OCI-LY7 (cell line): ENCODE measurements around the gene RXRB.
"Not testable (repeated sequence)": the region's sequence is repeated elsewhere in the genome, so short reads cannot be mapped to it uniquely, and the experiment has no call there.

Source experiments
- EZH2phosphoT487 ChIP-seq: fragments of 200-600 bp; sonication (generic); IDR thresholded peaks from 2 replicates; pipeline ENCODE4 v1.6.1; 2018; ENCODE audit warnings: low read depth, borderline replicate concordance, mild to moderate bottlenecking, mixed run types, antibody characterized with exemption, low read length, moderate library complexity, mixed read lengths
- TF ChIP-seq, protein P1 (sequence below): fragments of 200-600 bp; sonication (generic); conservative IDR thresholded peaks from 2 replicates; pipeline ENCODE4 v1.5.1; 2014; ENCODE audit warnings: mild to moderate bottlenecking, antibody characterized with exemption, low read length, moderate library complexity, mixed read lengths

DNA sequence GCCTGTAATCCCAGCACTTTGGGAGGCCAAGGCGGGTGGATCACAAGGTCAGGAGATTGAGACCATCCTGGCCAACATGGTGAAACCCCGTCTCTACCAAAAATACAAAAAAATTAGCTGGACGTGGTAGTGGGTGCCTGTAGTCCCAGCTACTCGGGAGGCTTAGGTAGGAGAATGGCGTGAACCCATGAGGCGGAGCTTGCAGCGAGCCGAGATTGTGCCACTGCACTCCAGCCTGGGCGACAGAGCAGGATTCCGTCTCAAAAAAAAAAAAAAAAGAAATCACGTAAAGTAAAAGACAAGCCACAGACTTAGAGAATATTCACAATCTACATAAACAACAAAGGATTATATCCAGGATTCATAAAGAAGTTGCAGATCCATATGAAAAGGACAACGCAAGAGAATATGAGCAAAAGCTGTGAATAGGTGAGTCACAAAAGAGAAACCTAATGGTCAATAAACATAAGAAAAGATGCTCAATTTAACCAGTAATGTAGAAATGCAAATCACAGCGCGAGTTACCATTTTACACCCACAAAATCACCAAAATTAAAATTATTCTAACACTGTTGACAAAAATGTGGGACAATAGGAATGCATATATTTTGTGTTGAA is 26.1 kb upstream of the RXRB start:
- TF ChIP-seq, protein P1, sequence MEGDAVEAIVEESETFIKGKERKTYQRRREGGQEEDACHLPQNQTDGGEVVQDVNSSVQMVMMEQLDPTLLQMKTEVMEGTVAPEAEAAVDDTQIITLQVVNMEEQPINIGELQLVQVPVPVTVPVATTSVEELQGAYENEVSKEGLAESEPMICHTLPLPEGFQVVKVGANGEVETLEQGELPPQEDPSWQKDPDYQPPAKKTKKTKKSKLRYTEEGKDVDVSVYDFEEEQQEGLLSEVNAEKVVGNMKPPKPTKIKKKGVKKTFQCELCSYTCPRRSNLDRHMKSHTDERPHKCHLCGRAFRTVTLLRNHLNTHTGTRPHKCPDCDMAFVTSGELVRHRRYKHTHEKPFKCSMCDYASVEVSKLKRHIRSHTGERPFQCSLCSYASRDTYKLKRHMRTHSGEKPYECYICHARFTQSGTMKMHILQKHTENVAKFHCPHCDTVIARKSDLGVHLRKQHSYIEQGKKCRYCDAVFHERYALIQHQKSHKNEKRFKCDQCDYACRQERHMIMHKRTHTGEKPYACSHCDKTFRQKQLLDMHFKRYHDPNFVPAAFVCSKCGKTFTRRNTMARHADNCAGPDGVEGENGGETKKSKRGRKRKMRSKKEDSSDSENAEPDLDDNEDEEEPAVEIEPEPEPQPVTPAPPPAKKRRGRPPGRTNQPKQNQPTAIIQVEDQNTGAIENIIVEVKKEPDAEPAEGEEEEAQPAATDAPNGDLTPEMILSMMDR = not testable (repeated sequence)
- TF ChIP-seq EZH2phosphoT487 = not testable (repeated sequence)
